Central memory CD4-positive, alpha-beta T cell (primary cell): Measurements from ENCODE around the gene CRTAP.
"Not testable (repeated sequence)": the region's sequence is repeated elsewhere in the genome, so short reads cannot be mapped to it uniquely, and the experiment has no call there.

ENCODE experiments used
- DNase-seq: peaks from one replicate; pipeline ENCODE4 v3.0.0; 2022

Gene CRTAP

DNA sequence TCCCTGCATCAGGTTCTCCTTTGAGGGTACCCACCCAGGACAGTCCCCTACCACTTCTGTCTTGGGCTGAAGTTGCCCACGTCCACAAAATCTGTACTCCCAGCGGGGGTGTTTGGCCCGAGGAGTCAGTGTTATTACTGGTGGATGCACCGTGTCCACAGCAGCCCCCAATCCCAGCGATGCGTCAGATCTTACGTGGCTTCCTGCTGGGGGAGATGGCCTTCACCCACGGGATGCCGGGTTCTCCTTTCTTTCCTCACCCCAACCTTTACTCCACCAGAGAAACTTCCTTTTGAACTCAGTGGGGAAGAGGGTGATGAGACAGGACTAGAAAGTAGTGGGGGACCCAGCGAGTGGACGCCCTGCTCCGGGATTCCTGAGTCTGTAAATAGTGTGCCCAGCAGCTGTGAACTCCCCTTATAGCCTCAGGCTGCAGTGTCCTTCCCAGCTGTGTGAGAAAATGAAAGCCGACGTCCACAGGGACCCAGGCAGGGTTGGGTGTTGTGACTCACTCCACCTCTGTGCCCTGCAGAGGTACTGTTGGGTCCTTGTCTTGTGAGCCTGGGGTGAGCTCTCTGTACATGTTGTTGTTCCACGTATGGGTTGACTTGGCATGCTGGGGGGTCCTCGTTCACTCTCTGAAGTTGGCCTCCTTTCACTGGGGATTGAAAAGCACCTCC lies 31.5 kb downstream of the CRTAP start:
- DNase-seq, result no peak

DNA sequence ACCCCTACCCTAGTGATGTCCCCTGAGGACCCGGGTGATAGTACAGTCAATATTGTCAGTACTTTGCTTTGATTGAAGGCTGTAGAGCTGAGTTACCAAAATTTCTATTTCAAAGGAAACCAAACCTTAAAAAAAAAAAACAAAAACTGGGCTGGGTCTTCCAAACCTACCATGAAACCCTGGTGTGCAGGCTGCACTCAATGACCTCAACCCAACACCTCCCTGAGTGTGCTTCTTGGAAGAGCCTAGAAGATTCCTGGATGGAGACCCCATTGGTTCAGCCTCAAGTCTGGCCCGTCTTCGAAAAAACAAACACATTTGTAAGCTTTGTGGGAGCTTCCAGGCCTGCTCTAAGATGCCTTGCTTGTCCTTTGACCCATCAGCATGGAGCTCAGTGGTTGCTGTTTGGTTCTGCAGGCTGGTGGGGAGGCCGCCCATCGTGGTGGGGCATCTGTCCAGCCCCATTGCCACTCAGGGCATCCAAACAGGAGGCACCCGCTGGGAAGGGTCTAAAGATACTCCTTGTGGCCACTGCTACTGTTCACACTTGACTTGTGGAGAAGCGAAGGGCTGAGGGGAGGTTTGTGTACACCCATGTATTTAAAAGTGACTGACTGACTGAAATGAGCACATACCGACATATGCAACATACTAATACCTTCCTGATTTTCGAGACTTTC lies 32.2 kb downstream of the CRTAP start:
- DNase-seq, result no peak

DNA sequence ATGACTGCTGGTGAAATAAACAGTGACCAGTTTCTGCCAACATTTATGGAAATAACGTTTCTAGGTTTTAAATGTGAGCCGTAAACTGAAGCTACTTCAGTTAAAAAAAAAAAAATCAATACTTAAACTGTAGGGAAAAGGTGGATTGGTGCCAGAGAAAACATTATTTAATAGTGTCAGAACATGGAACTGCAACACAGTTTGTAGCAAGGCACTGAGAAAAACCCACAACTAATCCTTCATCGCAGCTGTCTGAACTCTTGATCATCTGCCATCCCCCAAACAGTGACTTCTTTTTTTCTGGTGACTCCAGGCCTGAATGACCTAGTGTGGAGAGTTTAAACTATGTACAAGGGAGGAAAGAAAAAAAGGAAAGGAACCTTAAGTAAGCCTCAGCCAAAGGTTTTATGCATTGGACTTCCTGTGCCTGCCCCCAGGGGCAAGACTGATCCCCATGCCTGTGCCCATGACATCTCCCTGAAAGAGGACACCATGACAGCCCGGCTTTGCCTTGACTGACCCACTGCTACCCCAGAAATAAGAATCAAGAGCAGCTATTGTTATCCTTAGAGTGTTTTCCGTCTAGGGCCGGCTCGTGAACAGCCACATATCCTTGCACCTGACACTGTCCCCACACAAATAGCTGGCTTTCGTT lies 33.1 kb downstream of the CRTAP start:
- DNase-seq, result no peak

DNA sequence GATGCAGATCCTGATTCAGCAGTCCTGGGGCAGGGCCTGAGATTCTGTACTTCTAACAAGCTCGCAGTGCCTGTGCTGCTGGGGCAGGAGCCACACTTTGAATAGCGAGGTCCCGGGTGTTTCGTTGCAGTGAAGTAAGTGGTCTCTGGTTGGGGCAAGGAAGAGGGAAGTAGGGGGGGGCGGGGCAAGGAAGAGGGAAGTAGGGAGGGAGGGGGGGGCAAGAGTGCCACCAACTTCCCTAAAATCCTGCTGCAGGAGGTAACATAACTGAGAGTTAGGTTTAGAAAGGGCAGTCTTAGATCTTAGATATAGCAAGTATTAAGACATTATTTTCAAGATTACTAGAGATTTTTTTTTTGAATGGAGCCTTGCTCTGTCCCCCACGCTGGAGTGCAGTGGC lies 35.5 kb downstream of the CRTAP start:
- DNase-seq, result no peak

- no peak for DNase-seq
Measured at GRCh38 chr3:33152363-33153360, 38.8 kb downstream of the CRTAP start.

DNA sequence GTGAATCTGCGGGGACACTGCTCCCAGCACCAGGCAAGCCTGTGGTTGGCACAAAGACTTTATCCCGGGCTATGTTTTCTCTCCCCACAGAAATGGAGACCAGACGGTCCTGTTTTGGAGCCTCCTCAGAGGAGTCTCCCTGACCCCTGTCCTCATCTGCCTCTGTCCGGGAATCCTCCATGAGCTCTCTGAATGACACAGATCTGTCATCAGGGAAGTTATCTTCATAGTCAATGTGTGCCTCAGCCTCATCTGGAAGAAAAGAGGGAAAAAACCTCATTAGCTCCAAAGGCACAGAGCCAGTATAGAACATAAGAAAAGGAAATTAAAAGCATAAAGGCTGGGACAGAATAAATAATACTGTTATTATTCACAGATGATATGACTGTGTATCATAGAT lies 40.0 kb downstream of the CRTAP start:
- DNase-seq, result no peak

DNA sequence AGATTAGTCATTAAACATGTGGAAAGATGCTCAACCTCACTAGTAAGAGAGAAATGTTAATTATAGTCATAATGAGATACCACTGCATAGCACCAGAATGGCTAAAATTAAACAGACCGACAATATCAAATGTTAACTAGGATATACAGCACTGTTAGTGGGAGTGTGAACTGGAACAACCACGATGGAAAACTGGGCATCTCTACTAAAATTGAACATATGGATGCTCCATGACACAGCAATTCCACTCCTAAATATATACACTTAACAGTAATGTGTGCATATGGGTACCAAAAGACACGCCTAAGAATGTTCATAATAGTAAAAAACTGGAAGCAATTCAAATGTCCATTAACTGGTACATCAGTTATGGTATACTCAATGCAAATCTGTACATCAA lies 41.5 kb downstream of the CRTAP start:
- no peak for DNase-seq

- DNase-seq, result no peak
Measured at GRCh38 chr3:33159234-33159633, 45.4 kb downstream of the CRTAP start.

- no peak for DNase-seq
Measured at GRCh38 chr3:33159981-33160380, 46.2 kb downstream of the CRTAP start.

DNA sequence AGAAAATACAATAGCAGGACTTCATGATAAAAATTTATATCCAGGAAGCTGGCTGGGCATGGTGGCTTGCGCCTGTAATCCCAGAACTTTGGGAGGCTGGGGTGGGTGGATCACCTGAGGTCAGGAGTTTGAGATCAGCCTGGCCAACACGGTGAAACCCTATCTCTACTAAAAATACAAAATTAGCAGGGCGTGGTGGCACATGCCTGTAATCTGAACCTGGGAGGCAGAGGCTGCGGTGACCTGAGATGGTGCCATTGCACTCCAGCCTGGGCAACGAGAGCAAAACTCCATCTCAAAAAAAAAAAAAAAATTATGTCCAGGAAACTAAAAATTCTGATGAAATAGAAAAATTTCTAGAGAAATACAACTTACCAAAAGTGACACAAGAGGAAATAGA lies 48.8 kb downstream of the CRTAP start:
- DNase-seq, result not testable (repeated sequence)

- no peak for DNase-seq
Measured at GRCh38 chr3:33165372-33165771, 51.6 kb downstream of the CRTAP start.

GRCh38 chr3:33166095-33166494 lies 52.3 kb downstream of the CRTAP start:
- DNase-seq, result no peak

GRCh38 chr3:33167284-33167683 lies 53.5 kb downstream of the CRTAP start:
- no peak for DNase-seq

DNA sequence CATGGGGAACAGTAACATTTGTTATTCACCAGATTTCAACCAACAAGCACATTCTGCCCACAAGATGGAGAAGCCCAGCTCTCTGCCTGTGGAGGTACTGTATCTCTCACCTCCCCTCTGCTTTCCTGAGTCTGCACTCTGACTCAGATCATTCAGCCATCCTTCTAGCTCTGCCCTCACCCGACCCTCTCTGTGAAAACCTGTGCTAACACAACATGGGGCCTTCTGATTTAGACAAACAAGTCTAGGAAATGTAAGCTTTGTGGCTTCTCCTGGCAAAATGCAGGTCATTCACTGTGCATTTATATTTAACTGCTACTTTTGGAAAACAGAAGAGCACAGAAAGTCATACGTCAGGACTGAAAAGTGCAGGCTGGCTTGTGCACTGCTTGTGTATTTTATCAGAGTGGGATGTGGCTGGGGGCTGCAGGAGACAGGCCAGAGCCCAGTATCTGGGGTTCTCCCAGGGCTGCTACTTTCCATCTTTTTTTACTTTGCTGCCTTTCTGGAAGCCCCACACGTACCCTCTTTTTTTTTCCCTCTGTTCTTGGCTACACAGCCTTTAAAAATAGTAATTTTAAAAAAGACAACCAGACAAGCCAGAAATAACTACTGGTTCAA lies 54.0 kb downstream of the CRTAP start:
- no peak for DNase-seq

DNA sequence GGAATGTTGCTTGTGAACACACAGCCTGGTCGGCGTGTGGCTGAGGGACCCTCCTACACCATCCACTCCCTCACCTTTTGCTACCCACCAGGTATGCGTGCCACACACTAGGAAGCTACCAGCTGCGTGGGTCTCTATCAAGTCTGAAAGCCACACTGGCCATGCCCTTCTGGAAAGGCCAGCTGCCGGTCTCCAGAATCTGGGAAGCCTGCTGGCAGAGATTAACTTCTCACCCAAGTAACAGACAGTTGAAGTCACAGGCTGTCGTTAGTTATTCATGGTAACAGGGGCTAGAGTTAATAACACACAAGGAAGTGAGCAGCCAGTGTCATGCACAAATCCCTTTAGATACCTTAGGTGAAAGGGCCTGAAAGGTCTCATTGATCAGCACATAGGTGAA lies 56.7 kb downstream of the CRTAP start:
- no peak for DNase-seq

- no peak for DNase-seq
Measured at GRCh38 chr3:33171580-33171979, 57.8 kb downstream of the CRTAP start.

DNA sequence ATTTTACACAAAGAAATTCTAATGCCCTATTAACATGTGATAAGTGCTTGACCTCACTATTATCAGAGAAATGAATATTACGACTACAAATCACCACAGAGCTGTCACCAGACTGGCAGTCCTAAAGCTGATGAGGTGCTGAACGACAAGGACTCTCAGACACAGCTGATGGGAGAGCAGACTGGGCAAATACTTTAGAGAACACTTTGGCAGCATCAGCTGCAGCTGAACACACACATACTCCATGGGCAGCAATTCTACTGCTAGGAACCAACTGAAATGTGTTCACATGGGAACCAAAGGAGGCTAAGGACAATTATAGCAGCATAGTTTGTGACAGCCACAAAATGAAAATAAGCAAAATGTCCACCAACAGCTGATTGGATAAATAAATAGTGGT lies 59.3 kb downstream of the CRTAP start:
- DNase-seq, result no peak

GRCh38 chr3:33173672-33174071 lies 59.9 kb downstream of the CRTAP start:
- DNase-seq, result no peak

DNA sequence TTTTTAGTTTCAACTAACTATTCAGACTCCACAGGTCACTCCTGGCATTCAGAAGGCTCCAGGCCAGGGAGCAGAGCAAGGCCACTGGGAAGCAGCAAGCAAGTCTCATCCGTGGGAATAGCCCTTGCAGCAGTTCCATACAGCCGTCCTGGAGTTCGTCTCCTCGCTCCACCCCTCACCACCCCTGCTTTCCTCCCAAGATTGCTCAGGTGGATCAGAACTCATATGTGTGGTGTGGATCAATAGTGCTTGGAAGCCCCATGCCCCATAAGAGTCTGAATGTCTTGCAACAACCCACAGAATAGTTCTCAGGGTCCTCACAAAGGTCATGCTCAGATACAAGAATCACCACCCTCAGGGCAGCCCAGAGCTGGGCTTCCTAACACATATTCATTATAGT lies 60.3 kb downstream of the CRTAP start:
- no peak for DNase-seq

GRCh38 chr3:33174711-33175414 lies 61.0 kb downstream of the CRTAP start:
- no peak for DNase-seq

GRCh38 chr3:33179132-33179531 lies 65.3 kb downstream of the CRTAP start:
- DNase-seq, result no peak

GRCh38 chr3:33181229-33181628 lies 67.4 kb downstream of the CRTAP start:
- DNase-seq, result no peak
